GM23338 (cell line): ENCODE measurements around the gene C2orf49. TPM values are rescaled to one million over a fixed set of nuclear protein-coding genes. Genes with fewer than 3 reads are reported as not detected.

Experiments
- ATAC-seq: fragments of 200-7000 bp; cut with Tn5 transposase; 3 replicates; pipeline ENCODE4 v1.9.1; 2020
- DNase-seq: peaks from one replicate; pipeline ENCODE4 v3.0.0-alpha.2; 2015; ENCODE audit warnings: low spot score
- H2AFZ ChIP-seq: fragments of 200-600 bp; sonication (generic); 2 replicates; pipeline ENCODE4 v1.8.0; 2016; ENCODE audit warnings: antibody characterized with exemption, mild to moderate bottlenecking, moderate library complexity
- H3F3A ChIP-seq: fragments of 200-600 bp; sonication (generic); replicated peaks from 2 replicates; pipeline ENCODE4 v1.8.0; 2017; ENCODE audit warnings: antibody characterized with exemption, mixed run types, low read depth
- H3K27ac ChIP-seq: fragments of 200-600 bp; sonication (generic); 2 replicates; pipeline ENCODE4 v1.6.1; 2016; ENCODE audit warnings: low read depth
- H3K27me3 ChIP-seq: fragments of 200-600 bp; sonication (generic); 2 replicates; pipeline ENCODE4 v1.8.0; 2016; ENCODE audit warnings: mild to moderate bottlenecking, mixed run types, moderate library complexity; ENCODE audit not compliant: insufficient read depth
- H3K36me3 ChIP-seq: fragments of 200-600 bp; sonication (generic); 2 replicates; pipeline ENCODE4 v1.8.0; 2016; ENCODE audit warnings: mild to moderate bottlenecking; ENCODE audit not compliant: insufficient read depth
- H3K4me1 ChIP-seq: fragments of 200-600 bp; sonication (generic); 2 replicates; pipeline ENCODE4 v1.8.0; 2016; ENCODE audit warnings: mild to moderate bottlenecking, moderate library complexity; ENCODE audit not compliant: insufficient read depth
- H3K4me2 ChIP-seq: fragments of 200-600 bp; sonication (generic); 2 replicates; pipeline ENCODE4 v1.7.1; 2017; ENCODE audit warnings: mixed run types
- H3K4me3 ChIP-seq: fragments of 200-600 bp; sonication (generic); 2 replicates; pipeline ENCODE4 v1.6.1; 2016; ENCODE audit warnings: mixed run types
- H3K79me2 ChIP-seq: fragments of 200-600 bp; sonication (generic); replicated peaks from 2 replicates; pipeline ENCODE4 v1.8.0; 2017; ENCODE audit warnings: mild to moderate bottlenecking; ENCODE audit not compliant: insufficient read depth
- H3K9me2 ChIP-seq: fragments of 200-600 bp; sonication (generic); 2 replicates; pipeline ENCODE4 v1.8.0; 2017; ENCODE audit not compliant: insufficient read depth
- H4K20me1 ChIP-seq: fragments of 200-600 bp; sonication (generic); replicated peaks from 2 replicates; pipeline ENCODE4 v1.8.0; 2017; ENCODE audit warnings: mild to moderate bottlenecking; ENCODE audit not compliant: insufficient read depth
- H3K27ac Mint-ChIP-seq: 2 replicates; pipeline ENCODE4 v1.8.0; 2020; ENCODE audit warnings: inconsistent platforms, mild to moderate bottlenecking, moderate library complexity, mixed read lengths
- H3K27me3 Mint-ChIP-seq: 3 replicates; pipeline ENCODE4 v1.8.0; 2022; ENCODE audit warnings: low read depth, mild to moderate bottlenecking, moderate library complexity, mixed read lengths, inconsistent platforms; ENCODE audit not compliant: insufficient read depth, poor library complexity
- H3K36me3 Mint-ChIP-seq: 3 replicates; pipeline ENCODE4 v1.8.0; 2021; ENCODE audit warnings: low read depth, mild to moderate bottlenecking, inconsistent platforms, moderate library complexity, mixed read lengths
- H3K4me1 Mint-ChIP-seq: 3 replicates; pipeline ENCODE4 v1.8.0; 2020; ENCODE audit warnings: mild to moderate bottlenecking, inconsistent platforms, mixed read lengths
- H3K4me3 Mint-ChIP-seq: 3 replicates; pipeline ENCODE4 v1.8.0; 2021; ENCODE audit warnings: moderate library complexity, mild to moderate bottlenecking, inconsistent platforms, mixed read lengths
- H3K9me3 Mint-ChIP-seq: 3 replicates; pipeline ENCODE4 v1.8.0; 2020; ENCODE audit warnings: moderate library complexity, mild to moderate bottlenecking, inconsistent platforms, mixed read lengths
- CREB1 ChIP-seq: fragments of 250-450 bp; sonication (Bioruptor Pico); IDR thresholded peaks from 2 replicates; pipeline ENCODE4 v1.5.0; 2020; ENCODE audit warnings: low read depth, mild to moderate bottlenecking, moderate library complexity
- ETS1 ChIP-seq: IDR thresholded peaks from 2 replicates; pipeline ENCODE4 v1.6.1; 2016; ENCODE audit warnings: antibody characterized with exemption
- EZH2 ChIP-seq: fragments of 200-600 bp; sonication (generic); IDR thresholded peaks from one replicate; pipeline ENCODE4 v1.8.0; 2017; ENCODE audit warnings: antibody characterized with exemption, mild to moderate bottlenecking, low read depth; ENCODE audit not compliant: unreplicated experiment
- EZH2phosphoT487 ChIP-seq: fragments of 200-600 bp; sonication (generic); IDR thresholded peaks from one replicate; pipeline ENCODE4 v1.8.1; 2018; ENCODE audit warnings: antibody characterized with exemption; ENCODE audit not compliant: unreplicated experiment
- JUNB ChIP-seq: IDR thresholded peaks from one replicate; pipeline ENCODE4 v1.6.1; 2016; ENCODE audit warnings: antibody characterized with exemption; ENCODE audit not compliant: unreplicated experiment
- NANOG ChIP-seq: IDR thresholded peaks from 2 replicates; pipeline ENCODE4 v1.6.1; 2016; ENCODE audit warnings: antibody characterized with exemption, borderline replicate concordance
- POLR2AphosphoS5 ChIP-seq: IDR thresholded peaks from 2 replicates; pipeline ENCODE4 v1.6.1; 2016; ENCODE audit warnings: antibody characterized with exemption, low read depth
- REST ChIP-seq: IDR thresholded peaks from one replicate; pipeline ENCODE4 v1.6.1; 2018; ENCODE audit warnings: antibody characterized with exemption; ENCODE audit not compliant: unreplicated experiment
- STAT1 ChIP-seq: IDR thresholded peaks from one replicate; pipeline ENCODE4 v1.6.1; 2016; ENCODE audit warnings: antibody characterized with exemption; ENCODE audit not compliant: unreplicated experiment
- ZNF114 ChIP-seq: fragments of 250-450 bp; sonication (Bioruptor Pico); IDR thresholded peaks from 2 replicates; pipeline ENCODE4 v1.5.0; 2020; ENCODE audit warnings: mild to moderate bottlenecking, moderate library complexity
- ZNF331 ChIP-seq: fragments of 250-450 bp; sonication (Bioruptor Pico); IDR thresholded peaks from 2 replicates; pipeline ENCODE4 v1.5.0; 2020; ENCODE audit warnings: low read depth, mild to moderate bottlenecking, moderate library complexity
- polyA plus RNA-seq: library from polyadenylated mRNA; unstranded; fragments of >200 nt; fragmentation: Nextera tagmentation; extraction: Ambion mirVana; gene quantifications from 2 replicates; pipeline ENCODE4 v1.2.1, GENCODE V29; 2016
- total RNA-seq: library from RNA; depleted of rRNA; stranded (reverse); fragments of >200 nt; shearing (Covaris generic); gene quantifications from 2 replicates; pipeline ENCODE4 v1.2.3, GENCODE V29; 2014
- TF ChIP-seq, protein P1 (sequence below): fragments of 250-450 bp; sonication (Bioruptor Pico); IDR thresholded peaks from 2 replicates; pipeline ENCODE4 v1.5.0; 2020; ENCODE audit warnings: mild to moderate bottlenecking, moderate library complexity
- TF ChIP-seq, protein P2 (sequence below), 2 experiments: fragments of 200-600 bp in 1 of 2; sonication (generic) in 1 of 2; conservative IDR thresholded peaks; 2 replicates each; pipeline versions ENCODE4 v1.5.1 to v1.6.1; 2016 to 2017; ENCODE audit warnings: antibody characterized with exemption in 2 of 2, low read depth in 2 of 2, mild to moderate bottlenecking in 2 of 2, moderate library complexity in 1 of 2

C2orf49 gene
- total and polyA plus RNA-seq, 2 experiments from 2014 or later: 19.6 to 33.8 TPM

GRCh38 chr2:105391763-105392662 lies 54.7 kb downstream of the C2orf49 start:
- H3K36me3 Mint-ChIP-seq: peaks cover 19% of the 10 kb centered on the region; the same call in 2 of the 3 replicates
- Histone ChIP-seq H3F3A (no peaks in the 10 kb centered on the region), H4K20me1 (peaks cover 10% of the 10 kb centered on the region; the same call in 1 of the 2 replicates), H3K27me3 (no peaks in the 10 kb centered on the region), H3K4me1 (no peaks in the 10 kb centered on the region), H3K36me3 (no peaks in the 10 kb centered on the region), H3K27ac (no peak overlapping the region), H3K79me2 (peaks cover 94% of the 10 kb centered on the region), H2AFZ (no peak overlapping the region), H3K9me2 (no peaks in the 10 kb centered on the region), H3K4me2 (no peak overlapping the region), H3K4me3 (no peak overlapping the region)
- H3K9me3 Mint-ChIP-seq: no peaks in the 10 kb centered on the region
- peaks cover 3% of the 10 kb centered on the region for H3K27me3 Mint-ChIP-seq
- DNase-seq (no peak), ATAC-seq (no peak)
- peaks cover 7% of the 10 kb centered on the region for H3K4me1 Mint-ChIP-seq
- no peak overlapping the region for H3K4me3 Mint-ChIP-seq
- H3K27ac Mint-ChIP-seq: no peak overlapping the region
- TF ChIP-seq POLR2AphosphoS5 (no peak), EZH2phosphoT487 (no peak), JUNB (no peak), ZNF114 (CRISPR knock-in tag) (no peak), REST (no peak), ETS1 (no peak), NANOG (no peak), STAT1 (no peak), EZH2 (no peak), ZNF331 (CRISPR knock-in tag) (no peak), CREB1 (no peak)
- TF ChIP-seq, protein P1, sequence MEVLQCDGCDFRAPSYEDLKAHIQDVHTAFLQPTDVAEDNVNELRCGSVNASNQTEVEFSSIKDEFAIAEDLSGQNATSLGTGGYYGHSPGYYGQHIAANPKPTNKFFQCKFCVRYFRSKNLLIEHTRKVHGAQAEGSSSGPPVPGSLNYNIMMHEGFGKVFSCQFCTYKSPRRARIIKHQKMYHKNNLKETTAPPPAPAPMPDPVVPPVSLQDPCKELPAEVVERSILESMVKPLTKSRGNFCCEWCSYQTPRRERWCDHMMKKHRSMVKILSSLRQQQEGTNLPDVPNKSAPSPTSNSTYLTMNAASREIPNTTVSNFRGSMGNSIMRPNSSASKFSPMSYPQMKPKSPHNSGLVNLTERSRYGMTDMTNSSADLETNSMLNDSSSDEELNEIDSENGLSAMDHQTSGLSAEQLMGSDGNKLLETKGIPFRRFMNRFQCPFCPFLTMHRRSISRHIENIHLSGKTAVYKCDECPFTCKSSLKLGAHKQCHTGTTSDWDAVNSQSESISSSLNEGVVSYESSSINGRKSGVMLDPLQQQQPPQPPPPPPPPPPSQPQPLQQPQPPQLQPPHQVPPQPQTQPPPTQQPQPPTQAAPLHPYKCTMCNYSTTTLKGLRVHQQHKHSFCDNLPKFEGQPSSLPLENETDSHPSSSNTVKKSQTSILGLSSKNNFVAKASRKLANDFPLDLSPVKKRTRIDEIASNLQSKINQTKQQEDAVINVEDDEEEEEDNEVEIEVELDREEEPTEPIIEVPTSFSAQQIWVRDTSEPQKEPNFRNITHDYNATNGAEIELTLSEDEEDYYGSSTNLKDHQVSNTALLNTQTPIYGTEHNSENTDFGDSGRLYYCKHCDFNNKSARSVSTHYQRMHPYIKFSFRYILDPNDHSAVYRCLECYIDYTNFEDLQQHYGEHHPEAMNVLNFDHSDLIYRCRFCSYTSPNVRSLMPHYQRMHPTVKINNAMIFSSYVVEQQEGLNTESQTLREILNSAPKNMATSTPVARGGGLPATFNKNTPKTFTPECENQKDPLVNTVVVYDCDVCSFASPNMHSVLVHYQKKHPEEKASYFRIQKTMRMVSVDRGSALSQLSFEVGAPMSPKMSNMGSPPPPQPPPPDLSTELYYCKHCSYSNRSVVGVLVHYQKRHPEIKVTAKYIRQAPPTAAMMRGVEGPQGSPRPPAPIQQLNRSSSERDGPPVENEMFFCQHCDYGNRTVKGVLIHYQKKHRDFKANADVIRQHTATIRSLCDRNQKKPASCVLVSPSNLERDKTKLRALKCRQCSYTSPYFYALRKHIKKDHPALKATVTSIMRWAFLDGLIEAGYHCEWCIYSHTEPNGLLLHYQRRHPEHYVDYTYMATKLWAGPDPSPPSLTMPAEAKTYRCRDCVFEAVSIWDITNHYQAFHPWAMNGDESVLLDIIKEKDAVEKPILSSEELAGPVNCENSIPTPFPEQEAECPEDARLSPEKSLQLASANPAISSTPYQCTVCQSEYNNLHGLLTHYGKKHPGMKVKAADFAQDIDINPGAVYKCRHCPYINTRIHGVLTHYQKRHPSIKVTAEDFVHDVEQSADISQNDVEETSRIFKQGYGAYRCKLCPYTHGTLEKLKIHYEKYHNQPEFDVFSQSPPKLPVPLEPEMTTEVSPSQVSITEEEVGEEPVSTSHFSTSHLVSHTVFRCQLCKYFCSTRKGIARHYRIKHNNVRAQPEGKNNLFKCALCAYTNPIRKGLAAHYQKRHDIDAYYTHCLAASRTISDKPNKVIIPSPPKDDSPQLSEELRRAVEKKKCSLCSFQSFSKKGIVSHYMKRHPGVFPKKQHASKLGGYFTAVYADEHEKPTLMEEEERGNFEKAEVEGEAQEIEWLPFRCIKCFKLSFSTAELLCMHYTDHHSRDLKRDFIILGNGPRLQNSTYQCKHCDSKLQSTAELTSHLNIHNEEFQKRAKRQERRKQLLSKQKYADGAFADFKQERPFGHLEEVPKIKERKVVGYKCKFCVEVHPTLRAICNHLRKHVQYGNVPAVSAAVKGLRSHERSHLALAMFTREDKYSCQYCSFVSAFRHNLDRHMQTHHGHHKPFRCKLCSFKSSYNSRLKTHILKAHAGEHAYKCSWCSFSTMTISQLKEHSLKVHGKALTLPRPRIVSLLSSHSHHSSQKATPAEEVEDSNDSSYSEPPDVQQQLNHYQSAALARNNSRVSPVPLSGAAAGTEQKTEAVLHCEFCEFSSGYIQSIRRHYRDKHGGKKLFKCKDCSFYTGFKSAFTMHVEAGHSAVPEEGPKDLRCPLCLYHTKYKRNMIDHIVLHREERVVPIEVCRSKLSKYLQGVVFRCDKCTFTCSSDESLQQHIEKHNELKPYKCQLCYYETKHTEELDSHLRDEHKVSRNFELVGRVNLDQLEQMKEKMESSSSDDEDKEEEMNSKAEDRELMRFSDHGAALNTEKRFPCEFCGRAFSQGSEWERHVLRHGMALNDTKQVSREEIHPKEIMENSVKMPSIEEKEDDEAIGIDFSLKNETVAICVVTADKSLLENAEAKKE: no peak
- TF ChIP-seq, protein P2, sequence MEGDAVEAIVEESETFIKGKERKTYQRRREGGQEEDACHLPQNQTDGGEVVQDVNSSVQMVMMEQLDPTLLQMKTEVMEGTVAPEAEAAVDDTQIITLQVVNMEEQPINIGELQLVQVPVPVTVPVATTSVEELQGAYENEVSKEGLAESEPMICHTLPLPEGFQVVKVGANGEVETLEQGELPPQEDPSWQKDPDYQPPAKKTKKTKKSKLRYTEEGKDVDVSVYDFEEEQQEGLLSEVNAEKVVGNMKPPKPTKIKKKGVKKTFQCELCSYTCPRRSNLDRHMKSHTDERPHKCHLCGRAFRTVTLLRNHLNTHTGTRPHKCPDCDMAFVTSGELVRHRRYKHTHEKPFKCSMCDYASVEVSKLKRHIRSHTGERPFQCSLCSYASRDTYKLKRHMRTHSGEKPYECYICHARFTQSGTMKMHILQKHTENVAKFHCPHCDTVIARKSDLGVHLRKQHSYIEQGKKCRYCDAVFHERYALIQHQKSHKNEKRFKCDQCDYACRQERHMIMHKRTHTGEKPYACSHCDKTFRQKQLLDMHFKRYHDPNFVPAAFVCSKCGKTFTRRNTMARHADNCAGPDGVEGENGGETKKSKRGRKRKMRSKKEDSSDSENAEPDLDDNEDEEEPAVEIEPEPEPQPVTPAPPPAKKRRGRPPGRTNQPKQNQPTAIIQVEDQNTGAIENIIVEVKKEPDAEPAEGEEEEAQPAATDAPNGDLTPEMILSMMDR (conservative IDR thresholded peaks at IDR 0.05; ENCODE audit: low read depth in 2 of 2): no peak
